Right atrium auricular region (tissue), 2 donors: ENCODE data around the gene PI3. TPM values are rescaled to one million over a fixed set of nuclear protein-coding genes. Genes with fewer than 3 reads are reported as not detected.
A peak's percentile ranks its signal among the peaks of the same experiment; 100 is the strongest.
"Not testable (repeated sequence)": the region's sequence is repeated elsewhere in the genome, so short reads cannot be mapped to it uniquely, and the experiment has no call there.

Experiments
- DNase-seq: peaks from one replicate; pipeline ENCODE4 v3.0.0-alpha.2; 2019; ENCODE audit warnings: low spot score
- H3K27ac ChIP-seq, 2 donors: fragments of 200-600 bp; sonication (generic); 1 replicate in 1 of 2; 2 replicates in 1 of 2; pipeline ENCODE4 v1.5.1; 2016 to 2019
- H3K27me3 ChIP-seq, 2 donors: fragments of 200-600 bp; sonication (generic); one replicate each; pipeline versions ENCODE4 v1.5.1 to v1.6.0; 2017 to 2019
- H3K36me3 ChIP-seq: fragments of 200-600 bp; sonication (generic); one replicate; pipeline ENCODE4 v1.5.1; 2016
- H3K4me1 ChIP-seq, 2 donors: fragments of 200-600 bp; sonication (generic); one replicate each; pipeline versions ENCODE4 v1.5.1 to v1.6.0; 2017 to 2019
- H3K4me3 ChIP-seq, 2 donors: fragments of 200-600 bp; sonication (generic); 1 replicate in 1 of 2; 2 replicates in 1 of 2; pipeline ENCODE4 v1.5.1; 2017 to 2019; ENCODE audit warnings: mild to moderate bottlenecking in 1 of 2, moderate library complexity in 1 of 2
- H3K9me3 ChIP-seq, 2 donors: fragments of 200-600 bp; sonication (generic); one replicate each; pipeline ENCODE4 v1.5.1; 2019
- total RNA-seq, 2 donors: library from RNA; depleted of rRNA; stranded (reverse); fragments of >200 nt; gene quantifications; one replicate each; pipeline ENCODE4 v1.1.0, GENCODE V29; 2016
- TF ChIP-seq, protein P1 (sequence below), 2 donors: fragments of 200-600 bp; sonication (generic); IDR thresholded peaks; one replicate each; pipeline ENCODE4 v1.5.1; 2019; ENCODE audit warnings: antibody characterized with exemption in 2 of 2

Gene PI3, protein sequence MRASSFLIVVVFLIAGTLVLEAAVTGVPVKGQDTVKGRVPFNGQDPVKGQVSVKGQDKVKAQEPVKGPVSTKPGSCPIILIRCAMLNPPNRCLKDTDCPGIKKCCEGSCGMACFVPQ
- total RNA-seq: not detected

DNA sequence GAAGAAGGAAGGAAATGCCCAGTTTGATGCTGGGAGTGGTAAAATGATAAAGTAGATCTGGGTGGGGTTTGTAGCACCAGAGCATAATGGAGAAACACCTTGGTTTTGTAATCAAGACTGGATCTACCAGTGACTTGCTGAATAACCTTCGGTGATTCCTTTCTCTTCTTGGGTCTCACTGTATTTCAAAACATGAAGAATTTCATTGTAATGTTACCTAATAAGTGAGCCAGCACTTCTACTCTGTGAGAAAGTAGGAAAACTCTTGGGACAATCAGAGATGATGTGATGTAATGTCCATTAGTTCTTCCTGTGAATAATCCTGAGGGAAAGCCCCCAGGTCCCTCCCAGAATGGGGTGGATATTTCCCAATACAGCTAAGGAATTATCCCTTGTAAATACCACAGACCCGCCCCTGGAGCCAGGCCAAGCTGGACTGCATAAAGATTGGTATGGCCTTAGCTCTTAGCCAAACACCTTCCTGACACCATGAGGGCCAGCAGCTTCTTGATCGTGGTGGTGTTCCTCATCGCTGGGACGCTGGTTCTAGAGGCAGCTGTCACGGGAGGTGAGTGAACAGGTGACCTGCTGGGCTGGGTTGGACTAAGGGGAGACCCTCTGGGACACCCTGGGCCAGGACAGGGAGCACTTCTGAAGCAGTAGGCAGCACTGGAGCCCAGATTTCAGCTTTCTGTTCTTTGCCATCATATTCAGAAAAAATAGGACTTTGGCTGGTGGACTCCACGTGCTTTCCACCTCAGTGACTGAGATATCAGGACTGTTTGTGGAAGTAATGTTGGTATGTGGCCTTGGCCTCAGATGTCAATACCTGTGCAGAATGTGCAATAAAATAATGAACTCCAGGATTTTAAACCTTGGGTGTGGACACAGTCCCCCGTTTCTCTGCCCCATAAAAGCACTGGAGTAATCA, at the start of gene PI3:
Gene PI3, plus strand, starts transcription at position 469 of the 931 bp plus-strand sequence. Its CDS starts 21 bp downstream, at position 490.
- no peak for DNase-seq

DNA sequence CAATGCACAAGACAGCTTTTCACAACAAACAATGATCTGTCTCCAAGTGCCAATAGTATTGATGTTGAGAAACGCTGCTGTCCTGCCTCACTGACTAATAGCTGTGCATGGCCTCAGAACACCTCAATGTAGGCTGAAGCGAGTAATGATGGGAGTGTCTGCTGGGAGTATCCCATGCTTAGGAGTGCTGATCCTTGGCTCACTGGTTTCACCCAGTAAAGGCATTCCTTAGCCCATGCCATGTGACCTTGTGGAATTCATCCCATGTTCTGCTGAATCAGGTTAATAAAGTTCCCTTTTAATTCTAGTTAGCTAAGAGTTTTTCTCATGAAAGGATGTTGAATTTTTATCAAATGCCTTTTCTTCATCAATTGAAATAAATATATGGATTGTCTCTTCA, 46.6 kb upstream of the PI3 start:
- H3K9me3 ChIP-seq: no peaks in the 10 kb centered on the region
- no peak overlapping the region for H3K4me3 ChIP-seq
- TF ChIP-seq, protein P1, sequence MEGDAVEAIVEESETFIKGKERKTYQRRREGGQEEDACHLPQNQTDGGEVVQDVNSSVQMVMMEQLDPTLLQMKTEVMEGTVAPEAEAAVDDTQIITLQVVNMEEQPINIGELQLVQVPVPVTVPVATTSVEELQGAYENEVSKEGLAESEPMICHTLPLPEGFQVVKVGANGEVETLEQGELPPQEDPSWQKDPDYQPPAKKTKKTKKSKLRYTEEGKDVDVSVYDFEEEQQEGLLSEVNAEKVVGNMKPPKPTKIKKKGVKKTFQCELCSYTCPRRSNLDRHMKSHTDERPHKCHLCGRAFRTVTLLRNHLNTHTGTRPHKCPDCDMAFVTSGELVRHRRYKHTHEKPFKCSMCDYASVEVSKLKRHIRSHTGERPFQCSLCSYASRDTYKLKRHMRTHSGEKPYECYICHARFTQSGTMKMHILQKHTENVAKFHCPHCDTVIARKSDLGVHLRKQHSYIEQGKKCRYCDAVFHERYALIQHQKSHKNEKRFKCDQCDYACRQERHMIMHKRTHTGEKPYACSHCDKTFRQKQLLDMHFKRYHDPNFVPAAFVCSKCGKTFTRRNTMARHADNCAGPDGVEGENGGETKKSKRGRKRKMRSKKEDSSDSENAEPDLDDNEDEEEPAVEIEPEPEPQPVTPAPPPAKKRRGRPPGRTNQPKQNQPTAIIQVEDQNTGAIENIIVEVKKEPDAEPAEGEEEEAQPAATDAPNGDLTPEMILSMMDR (IDR thresholded peaks at IDR 0.05): no peak
- DNase-seq: no peak
- H3K36me3 ChIP-seq: no peaks in the 10 kb centered on the region
- no peaks in the 10 kb centered on the region for H3K4me1 ChIP-seq
- H3K27me3 ChIP-seq: no peaks in the 10 kb centered on the region
- no peak overlapping the region for H3K27ac ChIP-seq

More for the DNA sequence above, at the start of gene PI3:
- H3K4me3 ChIP-seq: no peak within 1 kb of the TSS
- TF ChIP-seq, protein P1 (IDR thresholded peaks at IDR 0.05): no peak
- no peaks in the 10 kb centered on the region for H3K4me1 ChIP-seq
- H3K36me3 ChIP-seq: no peaks in the 10 kb centered on the region
- no peak within 1 kb of the TSS for H3K27ac ChIP-seq
- no peaks in the 10 kb centered on the region for H3K27me3 ChIP-seq
- peaks cover 0 to 8% of the 10 kb centered on the region in 2 donors for H3K9me3 ChIP-seq

DNA sequence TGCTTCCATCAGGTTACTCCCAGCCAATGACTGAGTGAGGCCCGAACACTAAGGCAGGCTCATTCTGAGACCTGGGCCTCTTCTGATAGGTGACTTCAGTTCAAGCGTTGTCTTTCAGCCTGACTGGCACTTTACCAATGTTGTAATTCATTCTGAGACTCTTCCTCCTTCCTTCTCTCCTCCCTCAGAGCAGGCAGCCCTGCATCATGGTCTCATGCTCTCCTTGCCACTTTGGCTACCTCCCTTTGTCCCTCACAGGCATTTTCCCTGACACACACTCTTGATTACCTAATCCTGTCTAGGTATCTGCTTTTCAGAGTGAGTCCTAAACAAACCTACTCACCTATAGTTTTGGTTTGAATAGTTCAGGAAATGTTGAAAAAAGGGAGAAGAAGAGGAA, 37.8 kb upstream of the PI3 start:
- Histone ChIP-seq H3K4me3 (no peak overlapping the region), H3K36me3 (no peaks in the 10 kb centered on the region), H3K9me3 (no peaks in the 10 kb centered on the region), H3K27ac (no peak overlapping the region), H3K4me1 (no peaks in the 10 kb centered on the region), H3K27me3 (no peaks in the 10 kb centered on the region)
- TF ChIP-seq, protein P1 (IDR thresholded peaks at IDR 0.05): no peak
- no peak for DNase-seq

DNA sequence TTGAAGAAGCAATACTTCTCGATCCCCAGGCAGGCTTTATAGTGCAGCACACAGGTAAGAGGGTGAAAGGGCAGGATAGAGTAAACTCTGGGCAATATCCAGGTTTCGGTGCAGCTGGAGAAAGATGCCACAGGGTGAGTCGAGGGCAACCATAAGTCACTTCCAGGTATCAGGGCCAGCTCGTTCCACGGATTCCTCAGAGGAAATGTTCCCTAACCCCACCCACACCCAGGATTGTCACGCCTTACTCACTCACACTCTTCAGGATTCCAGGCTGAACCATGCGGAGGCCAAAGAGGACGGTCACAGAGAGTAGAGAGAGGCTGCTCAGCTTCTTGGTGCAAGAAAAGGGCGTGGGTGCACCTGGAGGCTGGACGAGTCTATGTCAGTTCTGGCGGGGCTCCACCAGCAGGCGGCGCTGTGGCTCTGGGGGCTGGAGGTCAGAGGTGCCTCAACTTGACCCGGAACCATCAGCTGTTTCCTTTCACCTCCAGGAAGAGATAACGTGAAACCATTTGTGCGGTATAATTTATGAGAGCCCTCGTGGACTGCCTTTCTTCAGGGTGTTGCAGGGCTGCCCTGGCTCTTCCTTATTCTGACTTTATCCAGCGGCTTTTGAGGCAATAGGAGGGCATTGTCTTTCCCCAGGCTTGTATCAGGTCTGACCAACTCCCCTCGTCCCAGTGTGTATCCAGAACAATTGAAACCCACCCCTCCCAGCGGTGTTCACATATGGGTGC, 36.0 kb upstream of the PI3 start:
- Histone ChIP-seq H3K4me1 (no peaks in the 10 kb centered on the region), H3K9me3 (no peaks in the 10 kb centered on the region), H3K36me3 (no peaks in the 10 kb centered on the region), H3K27me3 (no peaks in the 10 kb centered on the region), H3K27ac (no peak overlapping the region), H3K4me3 (no peak overlapping the region)
- DNase-seq: no peak
- TF ChIP-seq, protein P1 (IDR thresholded peaks at IDR 0.05): peak in 1 of 2 donors; percentile 54

DNA sequence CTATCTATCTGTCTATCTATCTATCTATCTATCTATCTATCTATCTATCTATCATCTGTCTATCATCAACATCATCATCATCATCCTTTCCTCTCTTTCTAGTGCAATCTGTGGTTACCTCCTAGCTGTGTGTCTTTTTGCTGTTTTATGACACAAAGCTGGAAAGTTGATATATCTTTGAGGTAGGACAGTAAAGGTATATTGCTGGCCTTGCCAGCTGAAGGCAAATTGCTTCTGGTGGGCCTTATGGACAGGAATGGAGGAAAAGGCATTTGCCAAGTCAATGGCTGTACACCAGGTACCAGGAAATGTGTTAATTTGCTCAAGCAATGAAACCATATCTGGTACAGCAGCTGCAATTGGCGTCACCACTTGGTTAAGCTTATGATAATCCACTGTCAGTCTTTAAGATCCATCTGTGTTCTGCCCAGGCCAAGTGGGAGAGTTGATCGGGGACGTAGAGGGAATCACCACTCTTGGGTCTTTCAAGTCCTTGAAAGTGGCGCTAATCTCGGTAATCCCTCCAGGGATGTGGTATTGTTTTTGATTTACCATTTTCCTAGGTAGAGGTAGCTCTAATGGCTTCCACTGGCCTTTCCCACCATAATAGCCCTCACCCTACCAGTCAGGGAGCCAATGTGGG, 34.8 kb upstream of the PI3 start:
- not testable (repeated sequence) for H3K27me3 ChIP-seq

More for the DNA sequence above, 34.8 kb upstream of the PI3 start:
- not testable (repeated sequence) for H3K9me3 ChIP-seq, DNase-seq, H3K4me3 ChIP-seq, H3K27ac ChIP-seq, H3K36me3 ChIP-seq, H3K4me1 ChIP-seq
